ENCODE measurements around the gene SLC35E2B.

- no peak for TF ChIP-seq CTCF (conservative IDR thresholded peaks at IDR 0.05; ENCODE audit: low read length)
- TF ChIP-seq EZH2phosphoT487 (IDR thresholded peaks at IDR 0.05; ENCODE audit: borderline replicate concordance): no peak
Observed at GRCh38 chr1:1670866-1671265, 21.7 kb downstream of the SLC35E2B start.
